ENCODE results near the gene UGP2.
"Not testable (repeated sequence)": the region's sequence is repeated elsewhere in the genome, so short reads cannot be mapped to it uniquely, and the experiment has no call there.

UGP2 gene
- total RNA-seq, result 40.3 to 94.8 (median 65.4) reads per million in 9 experiments

GRCh38 chr2:63841254-63842022 lies at the start of gene UGP2:
UGP2 (plus strand) TSS chr2:63841896; CDS start chr2:63842186, 290 bp downstream.
- peaks cover 30 to 44% of the 10 kb centered on the region in 2 donors for H3K4me1 Mint-ChIP-seq (ENCODE audit: low read depth in 2 of 2)

GRCh38 chr2:63792530-63792929 lies 49.2 kb upstream of the UGP2 start:
- Mint-ChIP-seq H3K27me3 (no peaks in the 10 kb centered on the region), H3K4me3 (no peak overlapping the region), H3K9me3 (no peaks in the 10 kb centered on the region), H3K4me1 (ENCODE audit: low read depth in 2 of 2) (no peaks in the 10 kb centered on the region), H3K27ac (no peak overlapping the region), H3K36me3 (ENCODE audit: insufficient read depth) (no peaks in the 10 kb centered on the region)
- DNase-seq (no peak), ATAC-seq (replicated peaks) (no peak)

More at GRCh38 chr2:63841254-63842022, at the start of gene UGP2:
- Mint-ChIP-seq H3K4me3 (peak within 1 kb of the TSS; percentile 99 to 100), H3K27me3 (no peaks in the 10 kb centered on the region), H3K9me3 (no peaks in the 10 kb centered on the region), H3K36me3 (ENCODE audit: insufficient read depth) (peaks cover 23% of the 10 kb centered on the region), H3K27ac (peak within 1 kb of the TSS; percentile 96 to 99)
- DNase-seq, result peak; percentile 75 to 79 (median 79)
- peak; percentile 66 for ATAC-seq (replicated peaks)

- Mint-ChIP-seq H3K9me3 (no peaks in the 10 kb centered on the region), H3K4me3 (no peak overlapping the region), H3K27me3 (no peaks in the 10 kb centered on the region), H3K4me1 (ENCODE audit: low read depth in 2 of 2) (no peaks in the 10 kb centered on the region), H3K36me3 (ENCODE audit: insufficient read depth) (no peaks in the 10 kb centered on the region), H3K27ac (no peak overlapping the region)
- DNase-seq (no peak), ATAC-seq (replicated peaks) (no peak)
These were observed 45.3 kb upstream of the UGP2 start for GRCh38 chr2:63796366-63796765.

GRCh38 chr2:63796796-63797195 lies 44.9 kb upstream of the UGP2 start:
- no peak overlapping the region for H3K27ac Mint-ChIP-seq
- H3K36me3 Mint-ChIP-seq (ENCODE audit: insufficient read depth), result no peaks in the 10 kb centered on the region
- DNase-seq, result no peak
- no peaks in the 10 kb centered on the region for H3K4me1 Mint-ChIP-seq (ENCODE audit: low read depth in 2 of 2)
- no peak for ATAC-seq (replicated peaks)
- no peak overlapping the region for H3K4me3 Mint-ChIP-seq
- H3K27me3 Mint-ChIP-seq, result no peaks in the 10 kb centered on the region
- H3K9me3 Mint-ChIP-seq, result no peaks in the 10 kb centered on the region

GRCh38 chr2:63801455-63801854 lies 40.2 kb upstream of the UGP2 start:
- H3K27me3 Mint-ChIP-seq, result no peaks in the 10 kb centered on the region
- DNase-seq, result no peak
- H3K27ac Mint-ChIP-seq, result no peak overlapping the region
- H3K9me3 Mint-ChIP-seq, result no peaks in the 10 kb centered on the region
- H3K36me3 Mint-ChIP-seq (ENCODE audit: insufficient read depth), result no peaks in the 10 kb centered on the region
- no peak for ATAC-seq (replicated peaks)
- H3K4me3 Mint-ChIP-seq, result no peak overlapping the region
- H3K4me1 Mint-ChIP-seq (ENCODE audit: low read depth in 2 of 2), result no peaks in the 10 kb centered on the region

GRCh38 chr2:63805412-63805811 lies 36.3 kb upstream of the UGP2 start:
- Mint-ChIP-seq H3K27me3 (peaks cover 0 to 4% of the 10 kb centered on the region in 2 donors), H3K27ac (no peak overlapping the region), H3K9me3 (no peaks in the 10 kb centered on the region), H3K36me3 (ENCODE audit: insufficient read depth) (no peaks in the 10 kb centered on the region), H3K4me1 (ENCODE audit: low read depth in 2 of 2) (no peaks in the 10 kb centered on the region), H3K4me3 (no peak overlapping the region)
- no peak for ATAC-seq (replicated peaks)
- no peak for DNase-seq

GRCh38 chr2:63808036-63808435 lies 33.7 kb upstream of the UGP2 start:
- not testable (repeated sequence) for H3K27ac Mint-ChIP-seq; DNase-seq; H3K9me3 Mint-ChIP-seq; H3K4me3 Mint-ChIP-seq; H3K4me1 Mint-ChIP-seq (ENCODE audit: low read depth in 2 of 2); ATAC-seq (replicated peaks); H3K36me3 Mint-ChIP-seq (ENCODE audit: insufficient read depth); H3K27me3 Mint-ChIP-seq

- H3K4me1 Mint-ChIP-seq (ENCODE audit: low read depth in 2 of 2); H3K27me3 Mint-ChIP-seq; DNase-seq; H3K9me3 Mint-ChIP-seq; H3K4me3 Mint-ChIP-seq; ATAC-seq (replicated peaks); H3K36me3 Mint-ChIP-seq (ENCODE audit: insufficient read depth); H3K27ac Mint-ChIP-seq: not testable (repeated sequence)
These were observed 32.8 kb upstream of the UGP2 start for GRCh38 chr2:63808911-63809310.

GRCh38 chr2:63811063-63811462 lies 30.6 kb upstream of the UGP2 start:
- no peak for ATAC-seq (replicated peaks)
- H3K9me3 Mint-ChIP-seq, result no peaks in the 10 kb centered on the region

GRCh38 chr2:63811870-63812269 lies 29.8 kb upstream of the UGP2 start:
- ATAC-seq (replicated peaks); H3K27ac Mint-ChIP-seq; H3K4me1 Mint-ChIP-seq (ENCODE audit: low read depth in 2 of 2); H3K4me3 Mint-ChIP-seq; H3K27me3 Mint-ChIP-seq; H3K36me3 Mint-ChIP-seq (ENCODE audit: insufficient read depth); H3K9me3 Mint-ChIP-seq; DNase-seq: not testable (repeated sequence)

More at GRCh38 chr2:63811063-63811462, 30.6 kb upstream of the UGP2 start:
- Mint-ChIP-seq H3K4me3 (no peak overlapping the region), H3K27ac (no peak overlapping the region), H3K36me3 (ENCODE audit: insufficient read depth) (no peaks in the 10 kb centered on the region), H3K4me1 (ENCODE audit: low read depth in 2 of 2) (no peaks in the 10 kb centered on the region), H3K27me3 (peaks cover 0 to 8% of the 10 kb centered on the region in 2 donors)
- no peak for DNase-seq

- Mint-ChIP-seq H3K27me3 (peaks cover 0 to 8% of the 10 kb centered on the region in 2 donors), H3K9me3 (no peaks in the 10 kb centered on the region), H3K36me3 (ENCODE audit: insufficient read depth) (no peaks in the 10 kb centered on the region), H3K4me1 (ENCODE audit: low read depth in 2 of 2) (no peaks in the 10 kb centered on the region), H3K27ac (no peak overlapping the region), H3K4me3 (no peak overlapping the region)
- ATAC-seq (replicated peaks) (no peak), DNase-seq (no peak)
These were observed 27.6 kb upstream of the UGP2 start for GRCh38 chr2:63814114-63814513.

GRCh38 chr2:63817382-63817781 lies 24.3 kb upstream of the UGP2 start:
- H3K27me3 Mint-ChIP-seq, result no peaks in the 10 kb centered on the region
- H3K4me3 Mint-ChIP-seq, result no peak overlapping the region
- no peak for ATAC-seq (replicated peaks)
- no peak overlapping the region for H3K27ac Mint-ChIP-seq
- H3K9me3 Mint-ChIP-seq, result no peaks in the 10 kb centered on the region
- H3K36me3 Mint-ChIP-seq (ENCODE audit: insufficient read depth), result no peaks in the 10 kb centered on the region
- DNase-seq, result no peak
- H3K4me1 Mint-ChIP-seq (ENCODE audit: low read depth in 2 of 2), result no peaks in the 10 kb centered on the region

- Mint-ChIP-seq H3K4me1 (ENCODE audit: low read depth in 2 of 2) (no peaks in the 10 kb centered on the region), H3K27me3 (peaks cover 0 to under 1% of the 10 kb centered on the region in 2 donors), H3K27ac (no peak overlapping the region), H3K4me3 (no peak overlapping the region), H3K36me3 (ENCODE audit: insufficient read depth) (no peaks in the 10 kb centered on the region), H3K9me3 (no peaks in the 10 kb centered on the region)
- no peak for ATAC-seq (replicated peaks)
- no peak for DNase-seq
These were observed 23.4 kb upstream of the UGP2 start for GRCh38 chr2:63818271-63818670.

- no peak for ATAC-seq (replicated peaks)
- H3K36me3 Mint-ChIP-seq (ENCODE audit: insufficient read depth), result no peaks in the 10 kb centered on the region
These were observed 22.4 kb upstream of the UGP2 start for GRCh38 chr2:63819256-63819655.

More at GRCh38 chr2:63819256-63819655, 22.4 kb upstream of the UGP2 start:
- H3K9me3 Mint-ChIP-seq, result no peaks in the 10 kb centered on the region
- no peak overlapping the region for H3K27ac Mint-ChIP-seq
- H3K27me3 Mint-ChIP-seq, result peaks cover 8 to 10% of the 10 kb centered on the region in 2 donors
- H3K4me3 Mint-ChIP-seq, result no peak overlapping the region
- no peak for DNase-seq
- H3K4me1 Mint-ChIP-seq (ENCODE audit: low read depth in 2 of 2), result no peaks in the 10 kb centered on the region
